Glomerular visceral epithelial cell (primary cell): Measurements from ENCODE around the gene CCDC82.

Experiments used
- DNase-seq: peaks from one replicate; pipeline ENCODE4 v3.0.0-alpha.2; 2016; ENCODE audit errors: extremely low spot score

The CCDC82 gene

DNA sequence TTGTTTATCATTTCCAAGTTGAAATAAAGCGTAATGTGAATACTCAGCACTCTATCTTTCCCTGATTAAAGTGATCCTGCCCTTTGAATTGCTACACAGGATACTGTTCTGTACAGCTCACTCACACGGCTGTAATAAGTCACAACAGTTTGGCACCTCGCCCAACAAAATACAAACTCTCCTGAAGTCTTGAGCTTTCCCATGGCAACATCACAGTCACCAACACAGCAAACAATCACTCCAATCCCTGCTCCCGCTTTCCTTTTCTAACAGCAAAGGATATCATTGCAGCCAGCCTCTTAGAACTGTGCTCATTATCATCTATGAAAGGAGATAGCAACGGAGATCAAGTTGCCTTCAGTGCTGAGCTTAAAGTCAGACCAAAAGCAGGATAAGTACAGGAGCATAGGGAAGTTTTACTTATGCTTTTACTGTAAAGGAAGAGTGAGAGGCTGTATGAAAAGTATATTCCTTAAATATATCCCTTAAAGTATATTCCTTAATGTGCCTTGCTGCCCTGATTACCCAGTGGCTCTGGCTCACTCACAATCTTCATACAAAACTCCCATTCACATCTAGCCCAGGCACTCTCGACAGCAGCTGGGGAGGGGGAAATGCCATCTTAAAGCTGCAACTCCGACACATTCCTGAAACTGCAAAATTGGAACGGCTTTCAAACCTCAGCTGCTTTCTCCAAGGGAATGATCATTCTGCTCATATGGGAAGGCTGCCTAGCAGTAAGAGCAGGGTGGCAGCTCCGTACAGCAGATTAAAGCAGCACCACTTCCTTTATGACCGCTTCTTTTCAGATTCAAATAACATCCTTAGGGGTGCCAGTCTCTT lies 82.6 kb downstream of the CCDC82 start:
- peak; percentile 98 for DNase-seq

DNA sequence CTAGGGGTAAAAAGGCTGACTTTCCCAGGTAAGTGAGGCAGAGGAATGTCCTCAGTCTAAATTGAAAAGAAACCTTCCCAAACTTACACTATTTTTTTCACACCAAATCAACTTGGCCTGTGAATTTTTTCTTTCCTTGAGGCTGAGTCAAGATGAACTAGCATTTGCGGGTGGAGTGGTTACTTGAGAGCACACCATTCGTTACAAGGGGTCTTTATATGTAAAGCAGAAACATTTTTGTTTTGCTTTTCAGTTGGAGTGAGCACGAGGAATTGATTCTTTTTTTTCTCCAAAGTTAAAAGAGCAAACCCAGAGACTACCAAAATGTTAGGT lies 83.1 kb downstream of the CCDC82 start:
- DNase-seq: no peak

DNA sequence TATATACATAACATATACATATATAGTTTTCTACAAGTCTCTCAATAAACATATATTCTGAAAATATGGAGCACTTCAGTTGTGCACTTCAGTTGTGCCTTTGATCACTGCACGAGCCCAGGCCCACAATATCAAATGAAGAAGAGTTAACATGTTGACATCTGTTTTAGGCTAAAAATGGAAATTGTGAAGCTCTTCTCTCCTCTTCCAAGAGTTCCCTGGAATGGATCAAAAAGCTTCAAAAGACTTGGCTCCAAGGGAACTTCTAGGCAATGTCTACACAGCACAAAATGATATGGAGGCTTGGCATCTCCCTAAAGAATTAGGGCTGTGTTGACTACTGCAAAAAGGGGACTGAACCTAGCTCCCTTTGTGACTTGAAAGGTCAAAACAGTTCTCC lies 83.6 kb downstream of the CCDC82 start:
- no peak for DNase-seq

DNA sequence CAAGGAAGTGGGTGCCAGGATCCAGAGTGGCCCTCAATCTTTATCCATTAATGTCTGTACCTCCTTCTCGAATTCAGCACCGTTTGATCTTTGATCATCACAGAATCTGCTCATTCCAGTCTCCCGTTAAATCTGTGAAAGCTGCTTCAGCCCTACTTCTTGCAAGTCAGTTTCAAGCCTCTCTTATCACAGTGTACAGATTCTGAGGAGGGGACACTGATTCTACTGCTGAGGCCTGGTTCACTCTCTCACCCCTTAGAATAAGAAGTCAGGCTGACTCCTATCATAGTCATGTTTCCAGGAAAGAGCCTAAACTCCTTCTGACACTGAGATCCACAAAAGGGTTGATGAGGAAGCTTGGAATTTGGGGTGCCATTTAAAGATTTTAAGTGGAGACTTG lies 85.7 kb downstream of the CCDC82 start:
- DNase-seq: no peak

DNA sequence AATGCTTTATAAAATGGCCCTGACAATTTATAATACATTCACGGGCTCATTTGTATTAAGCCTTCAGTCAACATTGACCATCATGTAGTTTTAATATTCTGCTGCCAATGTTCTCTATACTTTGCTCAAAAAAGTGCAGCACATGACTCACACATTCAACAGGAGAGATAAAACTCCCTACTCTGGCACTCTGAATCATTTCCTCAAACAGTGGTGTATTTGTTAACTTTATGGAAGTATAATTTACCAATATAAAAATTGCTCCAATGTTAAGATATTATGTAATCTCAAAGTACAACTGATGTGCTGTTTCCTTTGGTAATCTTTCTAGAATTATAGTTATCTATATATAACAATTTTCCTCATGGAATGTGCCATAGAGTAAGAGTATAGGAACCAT lies 86.6 kb downstream of the CCDC82 start:
- peak; percentile 42 for DNase-seq
